ENCODE results near the gene DNAJC6. TPM values are rescaled to one million over a fixed set of nuclear protein-coding genes. Genes with fewer than 3 reads are reported as not detected.

DNAJC6 gene
- polyA plus RNA-seq (5.5 to 8.2 TPM (median 7.7 TPM) in 3 replicates), polyA minus RNA-seq (7.2 to 16.1 TPM (median 10.2 TPM) in 3 replicates)
- polyA plus RNA-seq (2011; ENCODE audit: low read depth) = 2.8 TPM
- polyA plus RNA-seq (2011; cell fraction: cytosol; rRNA removed) = 3.9 and 8.2 TPM in 2 replicates
- 10.2 and 12.3 TPM in 2 replicates for polyA plus RNA-seq (2011; cell fraction: nucleus; rRNA removed)
- polyA plus RNA-seq (2012; ENCODE audit: low replicate concordance) = 2.8 and 3.4 TPM in 2 replicates
- polyA minus RNA-seq (2011; cell fraction: cytosol; rRNA and poly(A)+ RNA removed) = 7.5 TPM
- 16.7 and 34.3 TPM in 2 replicates for polyA minus RNA-seq (2011; cell fraction: nucleus; rRNA and poly(A)+ RNA removed)

- peak within 1 kb of the TSS; percentile 55 for H3K4me2 ChIP-seq (ENCODE audit: control insufficient read depth, extremely low read depth, insufficient read depth, low read depth, low read length)
- H3K9me3 ChIP-seq (ENCODE audit: control insufficient read depth, low read depth, low read length) = no peaks in the 10 kb centered on the region
- H3K27me3 ChIP-seq (ENCODE audit: control insufficient read depth, extremely low read depth, insufficient read depth, low read length) = no peaks in the 10 kb centered on the region
- DNase-seq (ENCODE audit: low read depth, low spot score) = no peak
- no peak within 1 kb of the TSS for H2AFZ ChIP-seq (ENCODE audit: control insufficient read depth, low read length)
- H3K36me3 ChIP-seq (ENCODE audit: control insufficient read depth in 2 of 2, extremely low read depth in 1 of 2, insufficient read depth in 2 of 2, low read length in 2 of 2) = no peaks in the 10 kb centered on the region
- H3K9me1 ChIP-seq (ENCODE audit: control insufficient read depth, extremely low read depth, insufficient read depth, low read length) = no peaks in the 10 kb centered on the region
- H3K4me1 ChIP-seq (ENCODE audit: control insufficient read depth, extremely low read depth, insufficient read depth, low read length) = no peaks in the 10 kb centered on the region
- peak within 1 kb of the TSS; percentile 25 to 59 (median 39) for H3K4me3 ChIP-seq (ENCODE audit: control insufficient read depth in 2 of 3, extremely low read depth in 1 of 3, insufficient read depth in 2 of 3, low read depth in 1 of 3, low read length in 3 of 3)
- peak; percentile 43 for FAIRE-seq
- H3K79me2 ChIP-seq (ENCODE audit: control insufficient read depth, insufficient read depth, low read length) = no peaks in the 10 kb centered on the region
- H3K27ac ChIP-seq (ENCODE audit: control insufficient read depth, insufficient read depth, low read length) = no peak within 1 kb of the TSS
- H4K20me1 ChIP-seq (ENCODE audit: control insufficient read depth, extremely low read depth, insufficient read depth, low read length) = no peaks in the 10 kb centered on the region
- TF ChIP-seq CTCF (optimal IDR thresholded peaks at IDR 0.05 in 1 of 3, IDR thresholded peaks at IDR 0.05 in 1 of 3, conservative IDR thresholded peaks at IDR 0.05 in 1 of 3; ENCODE audit: extremely low read depth in 1 of 3, insufficient read depth in 2 of 3, low read length in 3 of 3) (no peak), EZH2 (IDR thresholded peaks at IDR 0.05; ENCODE audit: low read length) (no peak)
- dilution Hi-C loops (cut with MboI; ENCODE audit: extremely low pct_ligation_motif_present, low sequenced_read_pairs) = no loop called here
- H3K9ac ChIP-seq (ENCODE audit: control insufficient read depth, extremely low read depth, insufficient read depth, low read length) = no peak within 1 kb of the TSS
These were observed at the start of gene DNAJC6 for GRCh38 chr1:65309304-65310077. Gene DNAJC6 (plus strand): TSS chr1:65309543. CDS start chr1:65309746, 203 bp downstream.

GRCh38 chr1:65259816-65260215, 49.5 kb upstream of the DNAJC6 start:
- no peaks in the 10 kb centered on the region for H4K20me1 ChIP-seq (ENCODE audit: control insufficient read depth, extremely low read depth, insufficient read depth, low read length)
- no peak overlapping the region for H3K9ac ChIP-seq (ENCODE audit: control insufficient read depth, extremely low read depth, insufficient read depth, low read length)
- no peak for DNase-seq (ENCODE audit: low read depth, low spot score)
- no peak for TF ChIP-seq CTCF (optimal IDR thresholded peaks at IDR 0.05 in 1 of 3, IDR thresholded peaks at IDR 0.05 in 1 of 3, conservative IDR thresholded peaks at IDR 0.05 in 1 of 3; ENCODE audit: extremely low read depth in 1 of 3, insufficient read depth in 2 of 3, low read length in 3 of 3)
- no peak for TF ChIP-seq EZH2 (IDR thresholded peaks at IDR 0.05; ENCODE audit: low read length)
- dilution Hi-C loops (cut with MboI; ENCODE audit: extremely low pct_ligation_motif_present, low sequenced_read_pairs) = no loop called here
- H3K4me3 ChIP-seq (ENCODE audit: control insufficient read depth in 2 of 3, extremely low read depth in 1 of 3, insufficient read depth in 2 of 3, low read depth in 1 of 3, low read length in 3 of 3) = no peak overlapping the region
- peaks cover 8% of the 10 kb centered on the region for H3K79me2 ChIP-seq (ENCODE audit: control insufficient read depth, insufficient read depth, low read length)
- H3K9me3 ChIP-seq (ENCODE audit: control insufficient read depth, low read depth, low read length) = no peaks in the 10 kb centered on the region
- no peak overlapping the region for H2AFZ ChIP-seq (ENCODE audit: control insufficient read depth, low read length)
- H3K9me1 ChIP-seq (ENCODE audit: control insufficient read depth, extremely low read depth, insufficient read depth, low read length) = no peaks in the 10 kb centered on the region
- H3K4me2 ChIP-seq (ENCODE audit: control insufficient read depth, extremely low read depth, insufficient read depth, low read depth, low read length) = no peak overlapping the region
- peaks cover 26% of the 10 kb centered on the region for H3K4me1 ChIP-seq (ENCODE audit: control insufficient read depth, extremely low read depth, insufficient read depth, low read length)
- no peaks in the 10 kb centered on the region for H3K36me3 ChIP-seq (ENCODE audit: control insufficient read depth in 2 of 2, extremely low read depth in 1 of 2, insufficient read depth in 2 of 2, low read length in 2 of 2)
- no peaks in the 10 kb centered on the region for H3K27me3 ChIP-seq (ENCODE audit: control insufficient read depth, extremely low read depth, insufficient read depth, low read length)
- no peak for FAIRE-seq
- H3K27ac ChIP-seq (ENCODE audit: control insufficient read depth, insufficient read depth, low read length) = no peak overlapping the region

All from keratinocyte (primary cell).